Hepatocyte (in vitro differentiated cells): ENCODE measurements around the gene ARAF.

Source experiments
- EZH2 ChIP-seq: fragments of 200-600 bp; sonication (generic); IDR thresholded peaks from 2 replicates; pipeline ENCODE4 v1.6.1; 2016; ENCODE audit warnings: antibody characterized with exemption, mild to moderate bottlenecking, borderline replicate concordance
- EZH2phosphoT487 ChIP-seq: fragments of 200-600 bp; sonication (generic); IDR thresholded peaks from one replicate; pipeline ENCODE4 v1.6.1; 2018; ENCODE audit warnings: antibody characterized with exemption, mild to moderate bottlenecking, low read depth, moderate library complexity; ENCODE audit not compliant: unreplicated experiment, severe bottlenecking
- TF ChIP-seq, protein P1 (sequence below): fragments of 200-600 bp; sonication (generic); IDR thresholded peaks from 2 replicates; pipeline ENCODE4 v1.5.1; 2016; ENCODE audit warnings: antibody characterized with exemption, mild to moderate bottlenecking; ENCODE audit not compliant: poor library complexity

DNA sequence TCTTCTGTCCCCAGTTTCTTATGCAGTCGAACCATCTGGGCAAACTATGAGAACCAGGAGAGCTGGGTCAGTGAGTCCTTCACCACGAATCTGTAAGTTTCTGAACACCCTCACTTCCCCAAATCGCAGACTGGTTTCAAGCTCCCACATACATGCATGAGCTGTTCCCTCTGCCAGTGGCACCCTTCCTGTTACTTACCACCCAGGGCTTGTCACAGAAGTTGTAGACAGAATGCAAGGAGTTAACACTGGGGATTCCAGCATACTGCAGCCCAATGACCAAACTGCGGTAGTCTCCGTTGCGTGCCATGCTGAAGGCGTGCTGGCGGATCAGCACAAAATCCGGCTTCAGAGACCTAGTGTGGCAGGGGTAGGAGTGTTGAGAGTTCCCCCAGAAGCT, 44.0 kb downstream of the ARAF start:
- TF ChIP-seq, protein P1, sequence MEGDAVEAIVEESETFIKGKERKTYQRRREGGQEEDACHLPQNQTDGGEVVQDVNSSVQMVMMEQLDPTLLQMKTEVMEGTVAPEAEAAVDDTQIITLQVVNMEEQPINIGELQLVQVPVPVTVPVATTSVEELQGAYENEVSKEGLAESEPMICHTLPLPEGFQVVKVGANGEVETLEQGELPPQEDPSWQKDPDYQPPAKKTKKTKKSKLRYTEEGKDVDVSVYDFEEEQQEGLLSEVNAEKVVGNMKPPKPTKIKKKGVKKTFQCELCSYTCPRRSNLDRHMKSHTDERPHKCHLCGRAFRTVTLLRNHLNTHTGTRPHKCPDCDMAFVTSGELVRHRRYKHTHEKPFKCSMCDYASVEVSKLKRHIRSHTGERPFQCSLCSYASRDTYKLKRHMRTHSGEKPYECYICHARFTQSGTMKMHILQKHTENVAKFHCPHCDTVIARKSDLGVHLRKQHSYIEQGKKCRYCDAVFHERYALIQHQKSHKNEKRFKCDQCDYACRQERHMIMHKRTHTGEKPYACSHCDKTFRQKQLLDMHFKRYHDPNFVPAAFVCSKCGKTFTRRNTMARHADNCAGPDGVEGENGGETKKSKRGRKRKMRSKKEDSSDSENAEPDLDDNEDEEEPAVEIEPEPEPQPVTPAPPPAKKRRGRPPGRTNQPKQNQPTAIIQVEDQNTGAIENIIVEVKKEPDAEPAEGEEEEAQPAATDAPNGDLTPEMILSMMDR = no peak
- TF ChIP-seq EZH2 (no peak), EZH2phosphoT487 (no peak)
